IPS DF 6.9 (cell line): Measurements from ENCODE around the gene COL4A1.

Experiments used
- DNase-seq: peaks from one replicate; pipeline ENCODE4 v3.0.0-alpha.2; 2013; ENCODE audit warnings: low read depth, low spot score
- H3K27ac ChIP-seq: one replicate; pipeline ENCODE4 v1.5.1; 2013; ENCODE audit warnings: low read length, control low read depth
- H3K27me3 ChIP-seq: 2 replicates; pipeline ENCODE4 v1.6.1; 2013; ENCODE audit warnings: mild to moderate bottlenecking, low read length; ENCODE audit not compliant: control insufficient read depth, insufficient read depth
- H3K36me3 ChIP-seq: 2 replicates; pipeline ENCODE4 v1.6.1; 2013; ENCODE audit warnings: low read length; ENCODE audit not compliant: control insufficient read depth, insufficient read depth
- H3K4me1 ChIP-seq: 2 replicates; pipeline ENCODE4 v1.6.1; 2013; ENCODE audit warnings: low read length; ENCODE audit not compliant: control insufficient read depth, insufficient read depth
- H3K4me3 ChIP-seq: 2 replicates; pipeline ENCODE4 v1.5.1; 2013; ENCODE audit warnings: mild to moderate bottlenecking, low read length
- H3K9me3 ChIP-seq: 2 replicates; pipeline ENCODE4 v1.6.1; 2013; ENCODE audit warnings: low read length, inconsistent platforms; ENCODE audit not compliant: control insufficient read depth, insufficient read depth
- WGBS: extraction: QIAGEN DNeasy Blood & Tissue Kit; methylation state at CpG from one replicate; pipeline ENCODE4 v1.1.7; 2013; ENCODE audit warnings: mixed read lengths, missing lambda C conversion rate; ENCODE audit not compliant: insufficient read length, insufficient coverage; 5-methylcytosine and 5-hydroxymethylcytosine counted together

Gene COL4A1

GRCh38 chr13:110150384-110151101 is 156.4 kb downstream of the COL4A1 start:
- Histone ChIP-seq H3K9me3 (no peaks in the 10 kb centered on the region), H3K4me3 (no peak overlapping the region), H3K27me3 (no peaks in the 10 kb centered on the region; the same call in 1 of the 2 replicates), H3K4me1 (no peaks in the 10 kb centered on the region; the same call in 1 of the 2 replicates), H3K27ac (no peak overlapping the region), H3K36me3 (no peaks in the 10 kb centered on the region)
- no CpG with 5 or more reads among the region's 15 CpGs for WGBS
- no peak for DNase-seq

- H3K4me1 ChIP-seq = no peaks in the 10 kb centered on the region
- no peaks in the 10 kb centered on the region; the same call in 1 of the 2 replicates for H3K27me3 ChIP-seq
- no peaks in the 10 kb centered on the region for H3K36me3 ChIP-seq
- no peak overlapping the region for H3K4me3 ChIP-seq
- no CpG with 5 or more reads among the region's 7 CpGs for WGBS
- no peak overlapping the region for H3K27ac ChIP-seq
- no peak for DNase-seq
- no peaks in the 10 kb centered on the region for H3K9me3 ChIP-seq
Measured at GRCh38 chr13:110149036-110149435, 157.9 kb downstream of the COL4A1 start.

GRCh38 chr13:110140099-110140498 is 166.9 kb downstream of the COL4A1 start:
- WGBS = 100% methylated on average over 2 of the region's 3 CpGs
- H3K27me3 ChIP-seq = peaks cover 2% of the 10 kb centered on the region; the same call in 1 of the 2 replicates
- peaks cover 7% of the 10 kb centered on the region for H3K4me1 ChIP-seq
- no peak for DNase-seq
- H3K36me3 ChIP-seq = no peaks in the 10 kb centered on the region
- H3K27ac ChIP-seq = no peak overlapping the region
- no peaks in the 10 kb centered on the region for H3K9me3 ChIP-seq
- H3K4me3 ChIP-seq = no peak overlapping the region

GRCh38 chr13:110138700-110139036 is 168.3 kb downstream of the COL4A1 start:
- Histone ChIP-seq H3K36me3 (no peaks in the 10 kb centered on the region), H3K4me3 (peak overlapping the region; percentile 55; the same call in 1 of the 2 replicates), H3K27me3 (peaks cover 2% of the 10 kb centered on the region; the same call in 1 of the 2 replicates), H3K9me3 (no peaks in the 10 kb centered on the region), H3K27ac (no peak overlapping the region), H3K4me1 (peaks cover 9% of the 10 kb centered on the region)
- WGBS = no CpG with 5 or more reads among the region's 8 CpGs
- no peak for DNase-seq

- Histone ChIP-seq H3K4me1 (peaks cover 9% of the 10 kb centered on the region), H3K36me3 (no peaks in the 10 kb centered on the region), H3K27ac (no peak overlapping the region), H3K4me3 (peak overlapping the region; percentile 55), H3K27me3 (peaks cover 2% of the 10 kb centered on the region; the same call in 1 of the 2 replicates), H3K9me3 (no peaks in the 10 kb centered on the region)
- no peak for DNase-seq
- no CpG with 5 or more reads among the region's 60 CpGs for WGBS
Measured at GRCh38 chr13:110138010-110138699, 168.8 kb downstream of the COL4A1 start.

GRCh38 chr13:110137680-110138009 is 169.3 kb downstream of the COL4A1 start:
- Histone ChIP-seq H3K9me3 (no peaks in the 10 kb centered on the region), H3K36me3 (no peaks in the 10 kb centered on the region), H3K27me3 (peaks cover 2% of the 10 kb centered on the region; the same call in 1 of the 2 replicates), H3K4me3 (peak overlapping the region; percentile 55; the same call in 1 of the 2 replicates), H3K4me1 (peaks cover 11% of the 10 kb centered on the region), H3K27ac (no peak overlapping the region)
- WGBS = no CpG with 5 or more reads among the region's 7 CpGs
- no peak for DNase-seq

- Histone ChIP-seq H3K36me3 (no peaks in the 10 kb centered on the region), H3K9me3 (no peaks in the 10 kb centered on the region), H3K4me3 (no peak overlapping the region), H3K4me1 (peaks cover 13% of the 10 kb centered on the region), H3K27me3 (peaks cover 2% of the 10 kb centered on the region; the same call in 1 of the 2 replicates), H3K27ac (no peak overlapping the region)
- no peak for DNase-seq
- WGBS = no CpG with 5 or more reads among the region's 16 CpGs
Measured at GRCh38 chr13:110136660-110137585, 170.0 kb downstream of the COL4A1 start.

GRCh38 chr13:110135977-110136597 is 170.9 kb downstream of the COL4A1 start:
- WGBS = no CpG with 5 or more reads among the region's 5 CpGs
- Histone ChIP-seq H3K4me3 (no peak overlapping the region), H3K27me3 (peaks cover 2% of the 10 kb centered on the region; the same call in 1 of the 2 replicates), H3K36me3 (no peaks in the 10 kb centered on the region), H3K27ac (no peak overlapping the region), H3K4me1 (peaks cover 13% of the 10 kb centered on the region), H3K9me3 (no peaks in the 10 kb centered on the region)
- no peak for DNase-seq

- H3K27me3 ChIP-seq = peaks cover 2% of the 10 kb centered on the region; the same call in 1 of the 2 replicates
- H3K27ac ChIP-seq = no peak overlapping the region
- no peaks in the 10 kb centered on the region for H3K9me3 ChIP-seq
- H3K4me1 ChIP-seq = peaks cover 13% of the 10 kb centered on the region
- H3K36me3 ChIP-seq = no peaks in the 10 kb centered on the region
- DNase-seq = no peak
- WGBS = no CpG with 5 or more reads among the region's 8 CpGs
- no peak overlapping the region for H3K4me3 ChIP-seq
Measured at GRCh38 chr13:110134801-110135200, 172.2 kb downstream of the COL4A1 start.
